ENCODE data around the gene DBP. TPM values are rescaled to one million over a fixed set of nuclear protein-coding genes. Genes with fewer than 3 reads are reported as not detected.
A peak's percentile ranks its signal among the peaks of the same experiment; 100 is the strongest.
"Not testable (repeated sequence)": the region's sequence is repeated elsewhere in the genome, so short reads cannot be mapped to it uniquely, and the experiment has no call there.

DBP gene, protein sequence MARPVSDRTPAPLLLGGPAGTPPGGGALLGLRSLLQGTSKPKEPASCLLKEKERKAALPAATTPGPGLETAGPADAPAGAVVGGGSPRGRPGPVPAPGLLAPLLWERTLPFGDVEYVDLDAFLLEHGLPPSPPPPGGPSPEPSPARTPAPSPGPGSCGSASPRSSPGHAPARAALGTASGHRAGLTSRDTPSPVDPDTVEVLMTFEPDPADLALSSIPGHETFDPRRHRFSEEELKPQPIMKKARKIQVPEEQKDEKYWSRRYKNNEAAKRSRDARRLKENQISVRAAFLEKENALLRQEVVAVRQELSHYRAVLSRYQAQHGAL
- total RNA-seq (2014; rRNA removed; shearing (Covaris generic)) (5.7 and 5.9 TPM in 2 replicates), polyA plus RNA-seq (2016; fragmentation: Nextera tagmentation; extraction: Ambion mirVana) (5.0 and 6.3 TPM in 2 replicates)
- long read RNA-seq, transcript DBP-201 (4 exons, 2,229 nt): major isoform, 5 of 6 reads
- long read RNA-seq, partial matches to known transcripts: 0 of 6 reads
- long read RNA-seq, other reads (novel, unspliced or antisense): 0 of 6 reads

- Histone ChIP-seq H3K27ac (ENCODE audit: low read depth) (peak within 1 kb of the TSS; percentile 98), H3K4me2 (peak within 1 kb of the TSS; percentile 96), H2AFZ (peak within 1 kb of the TSS; percentile 88), H3F3A (replicated peaks; ENCODE audit: low read depth) (peaks cover 31% of the 10 kb centered on the region), H3K4me1 (ENCODE audit: insufficient read depth) (peaks cover 33% of the 10 kb centered on the region), H3K27me3 (ENCODE audit: insufficient read depth) (peaks cover 21% of the 10 kb centered on the region), H3K4me3 (peak within 1 kb of the TSS; percentile 75), H3K9me2 (ENCODE audit: insufficient read depth) (no peaks in the 10 kb centered on the region), H3K36me3 (ENCODE audit: insufficient read depth) (no peaks in the 10 kb centered on the region), H4K20me1 (replicated peaks; ENCODE audit: insufficient read depth) (no peaks in the 10 kb centered on the region), H3K79me2 (replicated peaks; ENCODE audit: insufficient read depth) (no peaks in the 10 kb centered on the region)
- TF ChIP-seq ZNF331 (CRISPR knock-in tag; IDR thresholded peaks at IDR 0.05; ENCODE audit: low read depth) (no peak), CTCF (conservative IDR thresholded peaks at IDR 0.05; ENCODE audit: low read depth in 2 of 2) (peak in 1 of 2 experiments; percentile 21; a peak in 1 of 4 replicates)
- peak within 1 kb of the TSS; percentile 97 for H3K27ac Mint-ChIP-seq
- peak; percentile 63 for DNase-seq (ENCODE audit: low spot score)
- H3K36me3 Mint-ChIP-seq (ENCODE audit: low read depth): peaks cover 30% of the 10 kb centered on the region
- peaks cover 21% of the 10 kb centered on the region for H3K27me3 Mint-ChIP-seq (ENCODE audit: insufficient read depth, low read depth, poor library complexity)
- peak within 1 kb of the TSS; percentile 81 for H3K4me3 Mint-ChIP-seq
- ATAC-seq: peak; percentile 3
- peaks cover 36% of the 10 kb centered on the region for H3K4me1 Mint-ChIP-seq
- no peaks in the 10 kb centered on the region for H3K9me3 Mint-ChIP-seq
These were observed at the start of gene DBP for GRCh38 chr19:48636859-48637448. Gene DBP (minus strand): TSS chr19:48637379. CDS start chr19:48636994, 385 bp downstream.

GRCh38 chr19:48686637-48687036 is 49.5 kb upstream of the DBP start:
- not testable (repeated sequence) for H3K9me2 ChIP-seq (ENCODE audit: insufficient read depth); DNase-seq (ENCODE audit: low spot score); H3K4me2 ChIP-seq; H3K4me1 ChIP-seq (ENCODE audit: insufficient read depth); H3K36me3 ChIP-seq (ENCODE audit: insufficient read depth); H3K4me3 Mint-ChIP-seq; H4K20me1 ChIP-seq (replicated peaks; ENCODE audit: insufficient read depth); ATAC-seq; H3K9me3 Mint-ChIP-seq; H3K27me3 ChIP-seq (ENCODE audit: insufficient read depth); H3K4me1 Mint-ChIP-seq; H3F3A ChIP-seq (replicated peaks; ENCODE audit: low read depth); H3K36me3 Mint-ChIP-seq (ENCODE audit: low read depth); H2AFZ ChIP-seq; H3K27me3 Mint-ChIP-seq (ENCODE audit: insufficient read depth, low read depth, poor library complexity); H3K27ac Mint-ChIP-seq; H3K4me3 ChIP-seq; H3K27ac ChIP-seq (ENCODE audit: low read depth); H3K79me2 ChIP-seq (replicated peaks; ENCODE audit: insufficient read depth)

DNA sequence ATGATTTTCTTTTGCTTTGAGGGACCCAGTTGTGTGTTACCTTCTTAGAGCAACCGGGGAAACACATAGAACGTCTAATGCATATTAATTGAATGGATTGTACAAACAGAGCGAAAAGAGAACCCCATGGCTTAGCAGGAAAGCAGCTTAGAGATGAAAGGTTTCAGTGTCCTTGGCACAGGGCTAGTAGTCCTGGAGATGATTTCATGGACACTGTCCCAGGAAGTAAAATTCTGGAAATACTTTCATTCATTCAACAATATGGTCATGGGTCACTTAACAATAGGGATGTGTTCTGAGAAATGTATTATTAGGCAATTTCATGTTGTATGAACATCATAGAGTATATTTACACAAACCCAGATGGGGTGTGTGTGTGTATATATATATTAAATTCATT is 48.9 kb upstream of the DBP start:
- no peak for ATAC-seq
- no peaks in the 10 kb centered on the region for H3K4me1 Mint-ChIP-seq
- H3K4me3 Mint-ChIP-seq: no peak overlapping the region
- no peaks in the 10 kb centered on the region for H3K79me2 ChIP-seq (replicated peaks; ENCODE audit: insufficient read depth)
- H2AFZ ChIP-seq: no peak overlapping the region
- no peaks in the 10 kb centered on the region for H3K36me3 ChIP-seq (ENCODE audit: insufficient read depth)
- peaks cover 4% of the 10 kb centered on the region for H3K27me3 Mint-ChIP-seq (ENCODE audit: insufficient read depth, low read depth, poor library complexity)
- H3K4me3 ChIP-seq: no peak overlapping the region
- H3K36me3 Mint-ChIP-seq (ENCODE audit: low read depth): no peaks in the 10 kb centered on the region
- no peak overlapping the region for H3K27ac ChIP-seq (ENCODE audit: low read depth)
- H4K20me1 ChIP-seq (replicated peaks; ENCODE audit: insufficient read depth): no peaks in the 10 kb centered on the region
- H3K27me3 ChIP-seq (ENCODE audit: insufficient read depth): no peaks in the 10 kb centered on the region
- H3K4me2 ChIP-seq: no peak overlapping the region
- DNase-seq (ENCODE audit: low spot score): no peak
- H3K9me2 ChIP-seq (ENCODE audit: insufficient read depth): no peaks in the 10 kb centered on the region
- H3F3A ChIP-seq (replicated peaks; ENCODE audit: low read depth): no peaks in the 10 kb centered on the region
- H3K4me1 ChIP-seq (ENCODE audit: insufficient read depth): no peaks in the 10 kb centered on the region
- H3K27ac Mint-ChIP-seq: no peak overlapping the region
- H3K9me3 Mint-ChIP-seq: no peaks in the 10 kb centered on the region; the same call in 2 of the 3 replicates
- TF ChIP-seq ZNF331 (CRISPR knock-in tag; IDR thresholded peaks at IDR 0.05; ENCODE audit: low read depth) (no peak), JUNB (IDR thresholded peaks at IDR 0.05; ENCODE audit: unreplicated experiment) (no peak), ZNF462 (CRISPR knock-in tag; IDR thresholded peaks at IDR 0.05) (no peak), STAT1 (IDR thresholded peaks at IDR 0.05; ENCODE audit: unreplicated experiment) (no peak)

Measured in GM23338 (cell line).